22Rv1 (cell line): ENCODE results near the gene PDE8A.

Experiments used
- H3K27ac ChIP-seq: fragments of 450-650 bp; 2 replicates; pipeline ENCODE4 v1.5.1; 2017
- ZFX ChIP-seq: fragments of 450-650 bp; IDR thresholded peaks from 2 replicates; pipeline ENCODE4 v1.6.1; 2017; ENCODE audit warnings: antibody characterized with exemption, borderline replicate concordance
- TF ChIP-seq, protein P1 (sequence below): fragments of 450-650 bp; IDR thresholded peaks from 2 replicates; pipeline ENCODE4 v1.5.1; 2017; ENCODE audit warnings: mild to moderate bottlenecking

The PDE8A gene

DNA sequence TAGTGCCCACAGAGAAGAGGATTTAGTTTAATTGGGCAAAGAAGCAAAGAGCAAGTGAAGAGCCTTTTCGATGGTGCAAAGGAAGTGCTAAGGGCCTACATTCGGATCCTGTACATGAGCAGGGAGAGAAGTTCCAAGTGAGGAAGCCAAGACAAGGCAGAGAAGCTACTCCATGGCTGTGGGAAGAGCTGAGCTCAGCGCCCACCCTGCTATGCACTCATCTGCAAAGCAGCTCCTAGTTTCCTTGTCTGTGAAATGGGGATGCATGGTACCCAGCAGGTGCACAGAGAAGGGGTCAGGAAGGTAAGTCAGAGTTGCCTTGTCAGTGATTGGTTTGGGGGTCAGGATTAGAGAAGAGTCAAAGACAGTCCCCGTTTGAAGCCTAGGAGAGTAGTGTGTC, 126.5 kb downstream of the PDE8A start:
- TF ChIP-seq, protein P1, sequence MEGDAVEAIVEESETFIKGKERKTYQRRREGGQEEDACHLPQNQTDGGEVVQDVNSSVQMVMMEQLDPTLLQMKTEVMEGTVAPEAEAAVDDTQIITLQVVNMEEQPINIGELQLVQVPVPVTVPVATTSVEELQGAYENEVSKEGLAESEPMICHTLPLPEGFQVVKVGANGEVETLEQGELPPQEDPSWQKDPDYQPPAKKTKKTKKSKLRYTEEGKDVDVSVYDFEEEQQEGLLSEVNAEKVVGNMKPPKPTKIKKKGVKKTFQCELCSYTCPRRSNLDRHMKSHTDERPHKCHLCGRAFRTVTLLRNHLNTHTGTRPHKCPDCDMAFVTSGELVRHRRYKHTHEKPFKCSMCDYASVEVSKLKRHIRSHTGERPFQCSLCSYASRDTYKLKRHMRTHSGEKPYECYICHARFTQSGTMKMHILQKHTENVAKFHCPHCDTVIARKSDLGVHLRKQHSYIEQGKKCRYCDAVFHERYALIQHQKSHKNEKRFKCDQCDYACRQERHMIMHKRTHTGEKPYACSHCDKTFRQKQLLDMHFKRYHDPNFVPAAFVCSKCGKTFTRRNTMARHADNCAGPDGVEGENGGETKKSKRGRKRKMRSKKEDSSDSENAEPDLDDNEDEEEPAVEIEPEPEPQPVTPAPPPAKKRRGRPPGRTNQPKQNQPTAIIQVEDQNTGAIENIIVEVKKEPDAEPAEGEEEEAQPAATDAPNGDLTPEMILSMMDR, result no peak
- TF ChIP-seq ZFX, result no peak
- H3K27ac ChIP-seq, result no peak overlapping the region

DNA sequence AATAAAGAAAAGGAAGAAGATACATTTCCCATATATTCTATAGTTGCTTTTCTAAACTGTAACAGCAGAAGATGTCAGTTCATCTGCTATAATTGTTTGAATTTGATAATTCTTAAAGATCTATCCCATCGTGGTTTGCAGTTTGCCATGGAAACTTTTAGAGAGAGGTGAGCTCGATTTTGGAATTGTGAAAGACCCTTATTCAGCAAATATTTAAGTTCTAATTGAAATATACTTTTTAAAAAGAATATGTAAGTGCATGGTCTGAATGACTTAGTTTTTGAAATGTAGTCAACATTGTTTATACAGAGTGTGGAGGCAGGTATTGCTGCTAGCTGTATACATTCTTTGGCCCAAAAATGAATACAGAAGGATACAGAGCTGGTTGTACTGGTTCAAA, 127.7 kb downstream of the PDE8A start:
- no peak overlapping the region for H3K27ac ChIP-seq
- TF ChIP-seq, protein P1, result no peak
- no peak for TF ChIP-seq ZFX

DNA sequence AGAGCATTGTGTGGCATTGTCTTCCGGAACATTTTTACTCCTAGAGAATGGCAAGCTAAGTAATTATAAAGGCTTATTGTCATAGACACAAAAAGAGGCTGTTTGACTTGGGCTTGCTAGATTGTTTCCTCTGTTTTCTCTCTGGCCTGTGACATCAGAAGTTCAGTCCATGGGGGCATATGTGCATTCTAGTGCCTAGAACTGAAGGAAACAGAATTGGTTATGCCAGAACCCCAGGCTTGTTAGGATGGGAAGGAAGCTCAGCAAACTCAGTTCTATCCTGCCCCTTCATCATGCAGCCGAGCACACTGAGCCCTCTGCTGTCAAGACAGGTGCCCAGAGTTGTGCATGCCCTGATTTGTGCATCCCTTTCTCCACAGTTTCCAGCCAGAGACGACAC, 131.3 kb downstream of the PDE8A start:
- TF ChIP-seq ZFX, result no peak
- TF ChIP-seq, protein P1, result no peak
- H3K27ac ChIP-seq, result no peak overlapping the region

DNA sequence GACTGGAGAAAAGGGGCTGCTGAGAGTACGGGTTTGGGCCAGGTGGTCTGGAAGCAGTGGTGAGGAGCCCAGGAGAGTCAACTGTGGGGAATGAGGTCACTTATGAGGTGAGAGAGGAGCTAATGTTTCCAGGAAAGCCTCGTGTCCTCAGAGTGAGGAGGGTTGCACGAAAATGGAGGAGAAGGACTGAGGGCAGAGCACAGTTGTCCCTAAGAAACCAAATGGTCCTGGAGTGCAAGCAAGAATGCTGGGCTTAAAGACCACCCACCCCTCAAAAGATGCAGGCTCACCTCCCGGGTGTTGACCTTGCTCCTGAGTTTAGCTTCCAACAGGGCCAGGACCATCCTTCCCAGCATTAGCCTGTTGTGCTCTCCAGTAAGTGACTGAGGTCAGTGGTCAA, 133.2 kb downstream of the PDE8A start:
- H3K27ac ChIP-seq, result no peak overlapping the region
- TF ChIP-seq ZFX, result no peak
- TF ChIP-seq, protein P1, result no peak

DNA sequence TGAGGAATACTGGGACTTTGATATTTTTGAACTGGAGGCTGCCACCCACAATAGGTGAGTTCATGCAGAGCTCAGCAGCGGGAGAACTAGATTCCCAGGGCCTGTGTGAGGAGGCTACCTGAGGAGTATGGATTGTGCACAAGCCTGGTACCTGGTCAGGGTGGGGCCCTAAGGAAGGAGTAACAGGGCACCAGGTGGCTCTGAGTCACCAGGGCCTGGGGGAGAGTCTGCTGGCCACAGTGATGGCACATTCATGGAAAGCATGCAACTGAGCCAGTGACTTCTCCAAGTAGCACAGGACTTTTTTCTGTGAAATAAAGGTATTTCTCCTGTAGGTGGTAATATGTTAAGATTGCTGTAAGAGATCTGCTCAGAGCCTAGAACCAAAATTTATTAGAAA, 134.4 kb downstream of the PDE8A start:
- H3K27ac ChIP-seq, result no peak overlapping the region
- TF ChIP-seq, protein P1, result no peak
- no peak for TF ChIP-seq ZFX

DNA sequence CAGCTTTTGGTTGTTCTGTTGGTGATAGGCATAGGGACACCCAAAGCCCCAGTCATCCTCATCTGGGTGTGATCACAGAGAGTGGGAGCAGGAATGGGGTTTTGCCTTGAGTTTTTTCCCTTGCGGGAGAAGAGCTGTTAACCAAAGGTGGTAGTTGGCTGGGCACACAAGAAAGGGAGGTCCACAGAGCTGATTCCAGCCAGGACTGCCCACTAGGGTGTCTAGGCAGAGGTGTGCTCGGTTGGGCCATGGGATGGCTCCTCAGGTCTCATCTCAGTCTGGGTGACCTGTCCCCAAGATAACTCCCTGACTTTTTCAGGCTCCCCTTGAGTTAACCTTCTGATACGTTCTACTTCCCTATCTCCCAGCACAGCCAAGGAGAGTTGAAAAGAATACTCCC, 134.8 kb downstream of the PDE8A start:
- no peak for TF ChIP-seq ZFX
- TF ChIP-seq, protein P1, result no peak
- no peak overlapping the region for H3K27ac ChIP-seq

DNA sequence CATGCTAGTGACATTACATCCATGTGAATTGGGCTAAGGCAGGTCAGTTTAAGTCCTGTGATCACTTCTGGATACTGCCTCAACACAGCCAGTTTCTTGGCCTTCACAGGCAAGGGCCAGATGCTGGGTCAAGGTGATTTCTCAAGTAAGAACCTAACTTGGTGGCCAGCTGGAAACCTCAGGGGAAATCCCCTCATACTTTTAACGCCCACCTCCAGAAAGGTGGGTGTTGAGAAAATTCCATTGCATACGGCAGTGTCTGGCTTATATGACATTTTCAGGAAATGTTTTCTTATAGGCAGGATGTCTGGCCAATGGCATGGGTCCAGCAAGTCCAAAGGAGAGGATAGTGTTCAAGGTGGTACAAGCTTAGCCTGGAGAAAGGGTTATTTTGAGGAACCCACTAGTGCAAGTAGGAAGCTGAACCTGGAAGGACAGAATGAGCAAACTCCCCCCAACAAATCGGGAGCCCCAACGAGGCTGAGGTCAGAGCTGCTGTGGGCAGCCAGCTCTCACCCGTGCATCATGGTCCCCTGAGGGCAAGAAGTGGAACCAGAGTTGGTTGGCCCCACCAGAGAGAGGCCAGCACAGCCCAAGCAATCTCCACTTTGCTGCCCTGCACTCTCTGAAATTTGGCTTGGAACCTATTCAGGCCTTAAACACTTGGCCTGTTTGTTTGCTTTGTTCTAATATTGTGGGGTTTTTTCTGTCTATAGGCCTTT, 135.4 kb downstream of the PDE8A start:
- TF ChIP-seq, protein P1, result no peak
- no peak for TF ChIP-seq ZFX
- H3K27ac ChIP-seq, result no peak overlapping the region
